Epithelial cell of esophagus (primary cell): ENCODE data around the gene SPATA32.

ENCODE experiments used
- DNase-seq: peaks from one replicate; pipeline ENCODE4 v3.0.0; 2010; ENCODE audit warnings: low read depth
- H3K4me3 ChIP-seq: 2 replicates; pipeline ENCODE4 v1.5.1; 2011; ENCODE audit warnings: mild to moderate bottlenecking, low read length, control low read depth
- TF ChIP-seq, protein P1 (sequence below): IDR thresholded peaks from 2 replicates; pipeline ENCODE4 v1.5.1; 2011; ENCODE audit warnings: low read depth, mild to moderate bottlenecking, low read length, control low read depth, inconsistent platforms; ENCODE audit not compliant: insufficient read depth; ENCODE audit errors: missing control alignments

The SPATA32 gene

GRCh38 chr17:45300060-45300751 lies 38.3 kb upstream of the SPATA32 start:
- DNase-seq, result no peak
- no peak overlapping the region for H3K4me3 ChIP-seq
- TF ChIP-seq, protein P1, sequence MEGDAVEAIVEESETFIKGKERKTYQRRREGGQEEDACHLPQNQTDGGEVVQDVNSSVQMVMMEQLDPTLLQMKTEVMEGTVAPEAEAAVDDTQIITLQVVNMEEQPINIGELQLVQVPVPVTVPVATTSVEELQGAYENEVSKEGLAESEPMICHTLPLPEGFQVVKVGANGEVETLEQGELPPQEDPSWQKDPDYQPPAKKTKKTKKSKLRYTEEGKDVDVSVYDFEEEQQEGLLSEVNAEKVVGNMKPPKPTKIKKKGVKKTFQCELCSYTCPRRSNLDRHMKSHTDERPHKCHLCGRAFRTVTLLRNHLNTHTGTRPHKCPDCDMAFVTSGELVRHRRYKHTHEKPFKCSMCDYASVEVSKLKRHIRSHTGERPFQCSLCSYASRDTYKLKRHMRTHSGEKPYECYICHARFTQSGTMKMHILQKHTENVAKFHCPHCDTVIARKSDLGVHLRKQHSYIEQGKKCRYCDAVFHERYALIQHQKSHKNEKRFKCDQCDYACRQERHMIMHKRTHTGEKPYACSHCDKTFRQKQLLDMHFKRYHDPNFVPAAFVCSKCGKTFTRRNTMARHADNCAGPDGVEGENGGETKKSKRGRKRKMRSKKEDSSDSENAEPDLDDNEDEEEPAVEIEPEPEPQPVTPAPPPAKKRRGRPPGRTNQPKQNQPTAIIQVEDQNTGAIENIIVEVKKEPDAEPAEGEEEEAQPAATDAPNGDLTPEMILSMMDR, result no peak

GRCh38 chr17:45299361-45299760 lies 37.5 kb upstream of the SPATA32 start:
- no peak overlapping the region for H3K4me3 ChIP-seq
- TF ChIP-seq, protein P1, result no peak
- DNase-seq, result no peak

- TF ChIP-seq, protein P1, result no peak
- H3K4me3 ChIP-seq, result no peak overlapping the region
- DNase-seq, result peak; percentile 45
Measured at GRCh38 chr17:45298546-45299285, 36.8 kb upstream of the SPATA32 start.

DNA sequence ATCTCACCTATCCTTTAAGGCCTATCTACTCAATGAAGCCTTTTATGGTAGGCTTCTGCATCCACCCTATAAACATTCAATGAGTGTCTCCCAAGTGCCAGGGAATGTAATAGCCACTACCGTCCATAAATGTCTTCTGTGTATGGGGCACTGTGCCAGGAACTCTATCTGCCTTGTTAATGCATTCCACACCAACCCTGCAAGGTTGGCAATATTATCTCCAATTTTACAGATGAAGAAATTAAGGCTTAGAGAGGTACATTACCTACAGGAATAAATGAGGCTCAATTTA lies 34.9 kb upstream of the SPATA32 start:
- no peak overlapping the region for H3K4me3 ChIP-seq
- DNase-seq, result no peak
- TF ChIP-seq, protein P1, result no peak

- TF ChIP-seq, protein P1, result no peak
- no peak overlapping the region for H3K4me3 ChIP-seq
- peak; percentile 79 for DNase-seq
Measured at GRCh38 chr17:45296003-45296832, 34.3 kb upstream of the SPATA32 start.

DNA sequence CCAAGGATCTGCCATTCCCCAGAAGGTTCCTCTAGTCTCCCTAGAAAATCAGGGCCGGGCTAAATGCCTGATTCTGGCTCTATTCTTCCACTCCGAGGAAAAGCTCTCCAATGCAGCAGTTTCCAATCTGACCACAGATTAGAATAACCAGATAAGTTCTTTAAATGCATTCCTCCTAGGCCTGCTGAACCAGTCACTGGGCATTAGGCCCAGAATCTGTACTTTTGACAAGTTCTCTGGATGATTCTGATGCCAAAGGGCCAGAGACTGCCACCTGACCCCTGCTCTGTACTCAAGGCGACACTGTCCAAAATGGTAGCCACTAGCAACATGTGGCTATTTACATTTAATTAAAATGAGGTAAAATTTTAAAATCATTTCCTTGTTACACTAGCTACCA lies 32.6 kb upstream of the SPATA32 start:
- TF ChIP-seq, protein P1, result no peak
- no peak overlapping the region for H3K4me3 ChIP-seq
- DNase-seq, result no peak
